K562 (cell line): ENCODE measurements around the gene SLC16A10.

Experiments used
- EP300 ChIP-seq: IDR thresholded peaks from 2 replicates; pipeline ENCODE4 v1.6.1; 2012; ENCODE audit warnings: low read length, improper control_type of control experiment
- ZNF431 ChIP-seq: sonication (generic); formaldehyde crosslinking; IDR thresholded peaks from 2 replicates; pipeline ENCODE4 v1.8.0; 2022; ENCODE audit warnings: mild to moderate bottlenecking, missing genetic modification reagents
- TF ChIP-seq, protein P1 (sequence below), 3 experiments: IDR thresholded peaks in 2 of 3; conservative IDR thresholded peaks in 1 of 3; 2 replicates each; pipeline ENCODE4 v1.5.1; 2011 to 2012; ENCODE audit warnings: low read length in 3 of 3, mild to moderate bottlenecking in 3 of 3, control low read depth in 2 of 3, improper control_type of control experiment in 1 of 3, inconsistent platforms in 1 of 3, low read depth in 1 of 3, mixed read lengths in 1 of 3, moderate library complexity in 1 of 3; ENCODE audit not compliant: insufficient read depth in 2 of 3

GRCh38 chr6:111173341-111173740 lies 86.0 kb downstream of the SLC16A10 start:
- TF ChIP-seq EP300 (no peak), ZNF431 (CRISPR knock-in tag) (no peak)
- TF ChIP-seq, protein P1, sequence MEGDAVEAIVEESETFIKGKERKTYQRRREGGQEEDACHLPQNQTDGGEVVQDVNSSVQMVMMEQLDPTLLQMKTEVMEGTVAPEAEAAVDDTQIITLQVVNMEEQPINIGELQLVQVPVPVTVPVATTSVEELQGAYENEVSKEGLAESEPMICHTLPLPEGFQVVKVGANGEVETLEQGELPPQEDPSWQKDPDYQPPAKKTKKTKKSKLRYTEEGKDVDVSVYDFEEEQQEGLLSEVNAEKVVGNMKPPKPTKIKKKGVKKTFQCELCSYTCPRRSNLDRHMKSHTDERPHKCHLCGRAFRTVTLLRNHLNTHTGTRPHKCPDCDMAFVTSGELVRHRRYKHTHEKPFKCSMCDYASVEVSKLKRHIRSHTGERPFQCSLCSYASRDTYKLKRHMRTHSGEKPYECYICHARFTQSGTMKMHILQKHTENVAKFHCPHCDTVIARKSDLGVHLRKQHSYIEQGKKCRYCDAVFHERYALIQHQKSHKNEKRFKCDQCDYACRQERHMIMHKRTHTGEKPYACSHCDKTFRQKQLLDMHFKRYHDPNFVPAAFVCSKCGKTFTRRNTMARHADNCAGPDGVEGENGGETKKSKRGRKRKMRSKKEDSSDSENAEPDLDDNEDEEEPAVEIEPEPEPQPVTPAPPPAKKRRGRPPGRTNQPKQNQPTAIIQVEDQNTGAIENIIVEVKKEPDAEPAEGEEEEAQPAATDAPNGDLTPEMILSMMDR (IDR thresholded peaks at IDR 0.05 in 2 of 3, conservative IDR thresholded peaks at IDR 0.05 in 1 of 3; ENCODE audit: insufficient read depth in 2 of 3, low read depth in 1 of 3, low read length in 3 of 3) = no peak
